Activated CD8-positive, alpha-beta T cell treated with anti-CD3 and anti-CD28 coated beads, Interleukin-2, amount 10 ng/mL, durations not matched to agents 7 days and 5 days (primary cell): ENCODE measurements around the gene ATP2B3. TPM values are rescaled to one million over a fixed set of nuclear protein-coding genes. Genes with fewer than 3 reads are reported as not detected.
A peak's percentile ranks its signal among the peaks of the same experiment; 100 is the strongest.

Source experiments
- ATAC-seq: fragments of 150-1000 bp; cut with Tn5 transposase; one replicate; pipeline ENCODE4 v1.10.0; 2021; ENCODE audit warnings: moderate library complexity
- CTCF ChIA-PET: fragments of 350-600 bp; sonication (Branson Sonifier 250); formaldehyde crosslinking; loops from one replicate; lab custom pipeline; 2021; ENCODE audit warnings: antibody characterized with exemption; lab: Charles Lee
- POLR2A ChIA-PET: fragments of 350-600 bp; sonication (Branson Sonifier 250); formaldehyde crosslinking; loops from one replicate; lab custom pipeline; 2021; ENCODE audit warnings: antibody characterized with exemption; lab: Charles Lee
- DNase-seq: peaks from one replicate; pipeline ENCODE4 v3.0.0-alpha.2; 2020
- H3K27ac Mint-ChIP-seq: one replicate; pipeline ENCODE4 v1.8.0; 2021; ENCODE audit warnings: mild to moderate bottlenecking, mixed read lengths
- H3K27me3 Mint-ChIP-seq: one replicate; pipeline ENCODE4 v1.8.0; 2021; ENCODE audit warnings: low read depth, mixed read lengths
- H3K36me3 Mint-ChIP-seq: one replicate; pipeline ENCODE4 v1.8.0; 2021; ENCODE audit warnings: low read depth, mixed read lengths
- H3K4me1 Mint-ChIP-seq: one replicate; pipeline ENCODE4 v1.8.0; 2021; ENCODE audit warnings: low read depth, mixed read lengths
- H3K4me3 Mint-ChIP-seq: one replicate; pipeline ENCODE4 v1.8.0; 2021; ENCODE audit warnings: mild to moderate bottlenecking, mixed read lengths
- H3K9me3 Mint-ChIP-seq: one replicate; pipeline ENCODE4 v1.8.0; 2022; ENCODE audit warnings: mixed read lengths; ENCODE audit not compliant: insufficient read depth
- total RNA-seq, 2 experiments: library from RNA; stranded (reverse); gene quantifications; one replicate each; pipeline ENCODE4 v1.2.3, GENCODE V29; 2021

The ATP2B3 gene
- not detected for total RNA-seq

DNA sequence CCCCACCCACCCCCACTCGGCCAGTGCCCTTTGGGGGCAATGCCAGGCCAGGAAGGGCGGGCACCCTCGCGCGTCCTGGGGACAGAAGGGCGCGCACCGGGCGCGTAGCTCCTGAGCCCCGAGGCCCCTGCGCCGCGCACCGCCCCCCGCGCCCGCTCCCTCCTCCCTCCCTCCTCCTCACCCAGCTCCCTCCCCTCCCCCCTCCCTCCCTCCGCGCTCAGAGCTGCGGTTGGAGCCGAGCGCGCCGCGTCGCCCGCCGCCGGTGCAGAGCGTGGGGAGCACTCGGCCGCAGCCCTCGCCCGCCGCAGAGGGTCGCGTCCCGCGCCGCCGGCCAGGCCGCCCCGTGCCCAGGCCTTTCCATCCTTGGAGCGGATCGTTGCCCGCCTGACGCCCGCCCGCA, at the start of gene ATP2B3:
Gene ATP2B3, plus strand, starts transcription at position 220 of the 400 bp plus-strand sequence. CDS start 18,606 bp downstream, outside the sequence.
- Mint-ChIP-seq H3K4me1 (peaks cover 17% of the 10 kb centered on the region), H3K4me3 (no peak within 1 kb of the TSS), H3K27ac (no peak within 1 kb of the TSS), H3K36me3 (no peaks in the 10 kb centered on the region), H3K9me3 (no peaks in the 10 kb centered on the region), H3K27me3 (peaks cover 21% of the 10 kb centered on the region)
- ChIA-PET POLR2A (no interaction called here), CTCF (no interaction called here)
- no peak for ATAC-seq
- no peak for DNase-seq

DNA sequence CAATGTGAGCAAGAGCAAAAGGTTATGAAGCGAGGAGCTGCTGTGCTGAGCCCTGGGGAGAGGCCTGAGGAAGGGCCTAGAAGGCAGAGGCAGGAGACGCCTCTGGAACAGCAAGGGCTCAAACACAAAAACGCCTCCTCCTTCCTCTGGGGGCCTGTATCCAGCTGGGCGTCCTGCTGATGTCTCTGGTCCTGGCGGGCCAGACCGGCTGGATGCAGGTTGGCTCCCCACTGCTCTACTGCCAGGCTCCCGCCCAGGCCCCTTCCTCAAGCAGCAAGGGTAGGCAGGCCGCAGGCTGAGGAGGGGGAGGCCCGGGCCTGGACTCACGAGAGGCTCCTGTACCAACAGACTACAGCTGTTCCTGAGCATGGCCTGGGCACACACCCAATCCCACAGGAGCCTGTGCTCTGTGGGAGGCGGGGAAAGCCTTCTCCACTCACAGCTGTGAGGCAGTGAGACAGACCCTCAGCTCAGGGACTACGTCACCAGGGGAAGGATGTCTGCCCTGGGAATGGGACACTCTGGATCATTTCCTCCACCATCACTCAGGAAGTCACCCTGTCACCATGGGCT, 49.3 kb upstream of the ATP2B3 start:
- no peak for DNase-seq
- ChIA-PET POLR2A (no interaction called here), CTCF (interaction anchor here (1.7 kb wide), 1 partner anchor 526 kb away, joined by 3 read pairs; no protein-coding TSS in a partner anchor)
- no peak overlapping the region for H3K27ac Mint-ChIP-seq
- peaks cover 9% of the 10 kb centered on the region for H3K36me3 Mint-ChIP-seq
- peaks cover 7% of the 10 kb centered on the region for H3K4me1 Mint-ChIP-seq
- H3K4me3 Mint-ChIP-seq: no peak overlapping the region
- H3K27me3 Mint-ChIP-seq: no peaks in the 10 kb centered on the region
- no peak for ATAC-seq
- H3K9me3 Mint-ChIP-seq: no peaks in the 10 kb centered on the region

DNA sequence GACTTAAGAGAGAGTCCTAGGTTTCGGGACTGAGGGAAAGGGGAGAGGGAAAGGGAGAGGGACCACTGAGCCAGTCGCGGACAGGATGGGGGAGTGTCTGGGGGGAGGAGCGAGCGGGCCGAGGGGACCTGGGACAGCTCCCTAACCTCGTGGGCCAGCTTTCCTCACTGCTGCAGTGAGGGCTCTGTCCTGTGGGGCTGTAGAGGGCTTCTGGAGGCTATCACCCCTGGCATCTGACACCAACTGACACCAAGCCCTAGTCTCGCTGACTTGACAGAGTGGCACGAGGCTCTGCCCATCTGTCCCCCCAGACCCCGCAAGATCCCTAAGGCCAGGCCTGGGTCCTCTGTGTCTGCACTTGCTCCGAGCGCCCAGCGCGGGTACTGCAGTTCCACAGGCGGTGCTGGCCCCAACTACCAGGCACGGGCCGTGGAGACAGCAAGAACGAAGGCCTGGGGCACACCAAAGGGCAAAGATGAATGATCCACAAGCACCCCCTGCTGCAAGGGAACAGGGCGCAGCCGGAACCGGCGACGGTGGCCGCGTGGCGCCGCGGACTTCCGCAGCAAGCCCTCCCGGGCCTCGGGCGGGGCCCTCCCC, 47.5 kb upstream of the ATP2B3 start:
- no peaks in the 10 kb centered on the region for H3K27me3 Mint-ChIP-seq
- DNase-seq: peak; percentile 56
- H3K27ac Mint-ChIP-seq: peak overlapping the region; percentile 85
- peak overlapping the region; percentile 82 for H3K4me3 Mint-ChIP-seq
- ChIA-PET CTCF (interaction anchor here (0.6 to 5.2 kb wide), 8 partner anchors 9 to 528 kb away, joined by 3 to 38 read pairs (median 5); no protein-coding TSS in a partner anchor), POLR2A (no interaction called here)
- H3K36me3 Mint-ChIP-seq: peaks cover 4% of the 10 kb centered on the region
- ATAC-seq: peak; percentile 58
- H3K4me1 Mint-ChIP-seq: peaks cover 9% of the 10 kb centered on the region
- no peaks in the 10 kb centered on the region for H3K9me3 Mint-ChIP-seq

DNA sequence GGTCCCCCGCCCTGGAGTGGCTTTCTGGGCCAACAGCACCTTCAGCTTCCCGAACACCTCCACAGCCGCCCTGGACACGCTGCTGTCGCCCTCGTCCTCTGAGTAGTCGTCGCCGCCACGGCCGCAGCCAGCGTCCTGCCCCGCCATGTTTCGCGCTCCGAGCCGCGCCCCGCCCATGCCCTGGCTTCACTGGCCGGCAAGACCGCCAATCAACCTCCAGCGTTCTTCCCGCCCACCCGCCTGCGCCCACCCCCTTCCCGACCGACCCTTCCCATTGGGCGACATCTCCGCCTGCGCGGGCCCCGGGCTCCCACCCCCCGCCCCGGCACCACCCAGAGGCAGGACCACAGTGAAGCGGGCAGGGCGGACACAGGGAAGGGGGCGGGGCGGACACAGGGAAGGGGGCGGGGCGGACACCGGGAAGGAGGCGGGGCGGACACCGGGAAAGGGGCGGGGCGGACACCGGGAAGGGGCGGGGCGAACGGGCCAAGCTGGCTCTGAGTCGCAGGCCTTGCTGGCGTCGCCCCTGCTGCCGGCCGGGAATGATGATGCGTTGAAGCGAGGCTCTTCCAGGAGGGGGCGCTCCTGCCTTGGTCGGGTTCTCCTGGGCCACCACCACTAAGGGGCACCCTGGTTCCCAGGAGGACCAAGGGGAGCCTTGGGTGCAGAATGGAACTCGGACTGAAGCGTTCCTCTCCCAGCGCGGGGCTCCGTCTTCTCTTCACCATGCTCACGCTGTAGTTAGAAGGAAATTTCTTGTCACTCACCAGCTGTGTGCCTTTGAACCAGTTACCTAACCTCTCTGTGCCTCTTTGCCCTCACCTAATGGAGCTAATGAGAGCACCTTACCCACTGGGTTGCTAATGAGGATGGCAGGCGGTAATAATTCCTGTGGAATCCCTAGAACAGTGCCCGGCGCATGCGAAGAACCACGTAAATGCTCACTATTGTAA, 46.8 kb upstream of the ATP2B3 start, which contains the start of gene HAUS7:
Gene HAUS7, minus strand, starts transcription at position 166 of the 953 bp plus-strand sequence. Its CDS starts 19 bp downstream, at position 147.
- H3K4me3 Mint-ChIP-seq: peak within 1 kb of the TSS; percentile 82

DNA sequence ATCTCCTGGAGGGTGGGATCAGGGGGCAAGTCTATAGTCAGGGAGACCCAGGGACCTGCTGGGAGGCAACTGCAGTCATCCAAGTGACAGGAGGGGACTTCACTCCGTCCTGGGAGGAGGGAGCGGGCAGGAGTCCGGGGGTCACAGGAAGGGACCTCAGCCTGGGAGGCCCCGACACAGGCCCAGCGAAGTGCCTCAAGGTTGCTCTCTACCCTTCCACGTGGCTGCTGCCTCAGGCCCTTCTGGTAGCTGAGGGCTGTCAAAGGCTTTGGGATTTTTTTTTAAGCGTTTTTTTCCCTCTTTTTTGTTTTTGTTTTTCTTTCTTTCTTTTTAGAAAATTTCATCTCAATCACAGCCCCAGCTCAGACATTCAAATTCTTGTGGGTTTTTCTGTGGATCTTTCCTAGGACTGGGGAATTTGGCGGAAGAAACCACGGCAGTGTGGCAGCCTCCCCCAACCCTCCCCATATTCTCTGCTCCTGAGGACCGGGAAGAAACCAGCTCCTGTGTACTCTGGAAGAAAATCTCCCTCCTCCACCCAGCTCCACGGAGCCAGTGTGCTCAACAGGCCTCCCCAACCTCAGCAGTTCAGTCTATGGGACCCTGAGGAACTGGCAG, 45.7 kb upstream of the ATP2B3 start:
- ChIA-PET CTCF (interaction anchor here (0.7 to 5.2 kb wide), 10 partner anchors 8 to 530 kb away, joined by 3 to 38 read pairs (median 4); no protein-coding TSS in a partner anchor), POLR2A (no interaction called here)
- no peak for ATAC-seq
- Mint-ChIP-seq H3K9me3 (no peaks in the 10 kb centered on the region), H3K27me3 (peaks cover 4% of the 10 kb centered on the region), H3K27ac (no peak overlapping the region), H3K4me1 (peaks cover 9% of the 10 kb centered on the region), H3K4me3 (no peak overlapping the region), H3K36me3 (peaks cover 4% of the 10 kb centered on the region)
- DNase-seq: no peak

More for the DNA sequence above, 46.8 kb upstream of the ATP2B3 start, which contains the start of gene HAUS7:
- peaks cover 9% of the 10 kb centered on the region for H3K4me1 Mint-ChIP-seq
- ChIA-PET POLR2A (no interaction called here), CTCF (interaction anchor here (0.6 to 5.2 kb wide), 10 partner anchors 9 to 529 kb away, joined by 3 to 38 read pairs (median 4); no protein-coding TSS in a partner anchor)
- peak; percentile 89 for DNase-seq
- H3K27ac Mint-ChIP-seq: peak within 1 kb of the TSS; percentile 85
- H3K36me3 Mint-ChIP-seq: peaks cover 4% of the 10 kb centered on the region
- no peaks in the 10 kb centered on the region for H3K9me3 Mint-ChIP-seq
- peaks cover 4% of the 10 kb centered on the region for H3K27me3 Mint-ChIP-seq
- peak; percentile 90 for ATAC-seq

DNA sequence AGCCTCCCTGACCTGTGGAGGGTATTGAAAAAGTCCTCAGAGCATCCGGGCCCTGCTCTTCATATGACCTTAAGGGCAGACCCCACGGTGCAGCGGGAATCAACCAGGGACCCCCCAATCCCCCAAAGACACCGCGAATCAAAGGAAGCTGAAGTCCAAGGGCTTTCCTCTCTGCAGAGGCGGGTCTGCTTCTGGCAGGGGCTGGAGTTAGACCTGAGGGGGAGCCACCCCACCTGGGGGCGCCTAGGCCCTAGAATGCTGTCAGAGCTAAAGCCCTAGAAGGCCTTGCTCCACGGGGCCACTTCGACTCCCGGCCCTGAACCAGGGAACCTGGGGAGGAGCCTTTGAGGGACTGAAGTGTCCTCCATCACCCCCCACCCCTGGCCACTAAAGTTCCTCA, 44.3 kb upstream of the ATP2B3 start:
- H3K27ac Mint-ChIP-seq: peak overlapping the region; percentile 49
- no peaks in the 10 kb centered on the region for H3K36me3 Mint-ChIP-seq
- ChIA-PET POLR2A (no interaction called here), CTCF (interaction anchor here (1.3 to 5.2 kb wide), 2 partner anchors 34 to 532 kb away, joined by 4 to 38 read pairs; no protein-coding TSS in a partner anchor)
- ATAC-seq (no peak), DNase-seq (no peak)
- H3K27me3 Mint-ChIP-seq: peaks cover 4% of the 10 kb centered on the region
- no peak overlapping the region for H3K4me3 Mint-ChIP-seq
- H3K9me3 Mint-ChIP-seq: no peaks in the 10 kb centered on the region
- H3K4me1 Mint-ChIP-seq: peaks cover 9% of the 10 kb centered on the region

DNA sequence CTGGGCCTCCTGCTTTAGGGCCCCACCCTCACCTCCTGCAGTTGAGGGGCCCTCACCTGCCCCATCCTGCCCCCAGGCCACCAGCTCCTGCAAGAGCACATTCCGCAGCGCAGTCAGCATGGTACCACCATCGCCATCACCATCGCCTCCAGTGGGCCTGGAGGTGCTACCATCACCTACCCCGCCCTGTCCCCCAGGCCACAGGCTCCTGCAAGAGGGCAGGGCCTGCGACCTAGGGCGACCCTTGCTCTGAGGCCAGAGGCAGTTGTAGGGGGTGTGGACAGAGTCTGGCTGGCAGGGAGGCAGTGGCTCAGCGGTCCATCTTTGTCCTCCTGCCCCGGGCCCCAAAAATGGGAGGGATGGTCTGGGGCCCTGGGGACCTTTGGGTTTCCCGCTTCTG, 43.2 kb upstream of the ATP2B3 start:
- H3K9me3 Mint-ChIP-seq: no peaks in the 10 kb centered on the region
- peaks cover 5% of the 10 kb centered on the region for H3K4me1 Mint-ChIP-seq
- peaks cover 4% of the 10 kb centered on the region for H3K27me3 Mint-ChIP-seq
- no peak overlapping the region for H3K27ac Mint-ChIP-seq
- CTCF ChIA-PET: interaction anchor here (5.2 kb wide), 1 partner anchor 32 kb away, joined by 38 read pairs; no protein-coding TSS in a partner anchor
- ATAC-seq (no peak), DNase-seq (no peak)
- no peak overlapping the region for H3K4me3 Mint-ChIP-seq
- H3K36me3 Mint-ChIP-seq: no peaks in the 10 kb centered on the region
- POLR2A ChIA-PET: no interaction called here

DNA sequence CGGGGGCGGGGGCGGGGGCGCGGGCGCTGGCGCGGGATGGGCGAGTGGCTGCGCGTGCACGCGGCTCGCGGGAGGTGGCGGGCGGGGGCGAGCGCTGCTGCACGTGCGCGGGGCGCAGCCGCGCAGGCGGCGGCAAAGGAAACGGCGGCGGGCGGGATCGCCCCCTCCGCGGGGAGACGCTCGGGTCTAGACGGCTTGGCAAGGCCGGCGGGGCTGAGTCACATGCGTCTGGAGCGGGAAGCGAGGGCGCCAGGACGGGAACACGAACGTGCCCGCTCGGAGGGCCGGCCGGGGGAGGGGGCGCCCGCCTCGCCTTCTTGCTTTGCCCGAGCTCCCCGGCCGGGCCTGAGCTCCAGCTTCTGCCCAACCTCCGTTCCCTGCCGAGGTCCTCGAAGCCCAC, 42.7 kb upstream of the ATP2B3 start:
- Mint-ChIP-seq H3K9me3 (no peaks in the 10 kb centered on the region), H3K4me1 (peaks cover 2% of the 10 kb centered on the region), H3K4me3 (no peak overlapping the region), H3K27me3 (peaks cover 4% of the 10 kb centered on the region), H3K27ac (no peak overlapping the region), H3K36me3 (no peaks in the 10 kb centered on the region)
- CTCF ChIA-PET: interaction anchor here (1.3 kb wide), 1 partner anchor 33 kb away, joined by 4 read pairs; no protein-coding TSS in a partner anchor
- POLR2A ChIA-PET: no interaction called here
- ATAC-seq (no peak), DNase-seq (peak; percentile 26)

DNA sequence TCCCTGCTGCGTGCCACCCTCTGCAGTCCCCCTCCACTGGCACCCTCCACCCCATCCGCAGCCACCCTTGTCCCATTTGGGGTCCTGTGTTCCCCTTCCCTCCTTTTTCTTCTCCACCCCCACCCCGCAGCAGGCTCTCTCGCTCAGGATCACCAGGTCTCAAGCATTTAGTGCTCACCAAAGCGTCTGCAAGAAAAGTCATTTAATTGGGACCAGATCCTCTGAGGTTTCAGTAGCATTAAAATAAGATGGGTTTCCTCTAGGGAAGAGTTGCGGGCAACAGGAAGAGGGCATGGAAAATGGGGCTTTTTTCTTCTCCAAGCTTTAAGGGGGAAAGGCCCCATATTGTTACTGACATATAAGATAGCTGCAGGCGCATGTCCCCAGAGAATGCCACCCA, 42.2 kb upstream of the ATP2B3 start:
- H3K27ac Mint-ChIP-seq: no peak overlapping the region

DNA sequence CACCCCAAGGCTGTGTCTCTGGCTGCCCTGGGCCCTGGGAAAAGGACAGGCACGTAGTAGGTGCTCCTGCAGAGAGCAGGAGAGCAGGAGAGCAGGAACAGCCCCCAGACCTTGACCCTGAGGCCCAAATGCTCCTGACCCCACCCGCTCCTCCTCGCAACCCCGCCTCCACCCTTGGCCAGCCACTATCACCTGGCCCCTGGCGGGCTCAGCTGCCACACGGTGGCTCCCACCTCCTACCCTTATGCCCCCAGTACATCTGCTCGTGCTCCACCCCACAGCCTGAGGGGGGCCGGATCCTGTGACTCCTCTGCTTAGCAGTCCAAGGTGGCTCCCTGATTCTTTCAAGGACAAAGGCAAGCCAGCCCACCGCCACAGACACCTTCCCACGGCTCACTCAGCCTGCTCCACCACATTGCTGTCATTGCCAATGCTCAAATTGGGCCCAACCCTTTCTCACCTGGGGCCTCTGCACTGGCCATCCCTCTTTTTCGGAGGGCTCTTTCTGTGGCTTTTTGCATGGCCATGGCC, 41.6 kb upstream of the ATP2B3 start:
- peaks cover 4% of the 10 kb centered on the region for H3K27me3 Mint-ChIP-seq
- no peaks in the 10 kb centered on the region for H3K9me3 Mint-ChIP-seq
- H3K36me3 Mint-ChIP-seq: no peaks in the 10 kb centered on the region
- CTCF ChIA-PET: interaction anchor here (1.3 kb wide), 1 partner anchor 31 kb away, joined by 4 read pairs; no protein-coding TSS in a partner anchor
- peaks cover 2% of the 10 kb centered on the region for H3K4me1 Mint-ChIP-seq
- no peak overlapping the region for H3K27ac Mint-ChIP-seq
- no peak overlapping the region for H3K4me3 Mint-ChIP-seq
- no peak for ATAC-seq
- POLR2A ChIA-PET: no interaction called here
- DNase-seq: no peak

More for the DNA sequence above, 42.2 kb upstream of the ATP2B3 start:
- DNase-seq (no peak), ATAC-seq (no peak)
- Mint-ChIP-seq H3K9me3 (no peaks in the 10 kb centered on the region), H3K36me3 (no peaks in the 10 kb centered on the region), H3K27me3 (peaks cover 4% of the 10 kb centered on the region), H3K4me3 (no peak overlapping the region), H3K4me1 (peaks cover 2% of the 10 kb centered on the region)
- ChIA-PET CTCF (interaction anchor here (1.3 kb wide), 1 partner anchor 32 kb away, joined by 4 read pairs; no protein-coding TSS in a partner anchor), POLR2A (no interaction called here)
